MM.1S (cell line): ENCODE measurements around the gene CDIPT.
A peak's percentile ranks its signal among the peaks of the same experiment; 100 is the strongest.

Experiments
- DNase-seq: peaks from one replicate; pipeline ENCODE4 v3.0.0-alpha.2; 2015
- H2AFZ ChIP-seq: fragments of 300-600 bp; sonication (generic); 2 replicates; pipeline ENCODE4 v1.6.0; 2016; ENCODE audit warnings: antibody characterized with exemption, low read length
- H3F3A ChIP-seq: fragments of 300-600 bp; sonication (generic); 2 replicates; pipeline ENCODE4 v1.6.1; 2016; ENCODE audit warnings: mild to moderate bottlenecking, antibody characterized with exemption, low read length, moderate library complexity, mixed read lengths; ENCODE audit not compliant: insufficient read depth
- H3K27ac ChIP-seq: fragments of 300-600 bp; sonication (generic); 2 replicates; pipeline ENCODE4 v1.5.1; 2016; ENCODE audit warnings: mild to moderate bottlenecking, low read length
- H3K27me3 ChIP-seq: fragments of 300-600 bp; sonication (generic); replicated peaks from 2 replicates; pipeline ENCODE4 v1.6.0; 2016; ENCODE audit warnings: low read length; ENCODE audit not compliant: insufficient read depth
- H3K36me3 ChIP-seq: fragments of 300-600 bp; sonication (generic); replicated peaks from 2 replicates; pipeline ENCODE4 v1.6.1; 2016; ENCODE audit warnings: mild to moderate bottlenecking, low read length, mixed read lengths; ENCODE audit not compliant: insufficient read depth
- H3K4me1 ChIP-seq: fragments of 300-600 bp; sonication (generic); 2 replicates; pipeline ENCODE4 v1.6.1; 2016; ENCODE audit warnings: low read length, mixed read lengths
- H3K4me2 ChIP-seq: fragments of 300-600 bp; sonication (generic); 2 replicates; pipeline ENCODE4 v1.6.0; 2016; ENCODE audit warnings: low read depth, low read length
- H3K4me3 ChIP-seq: fragments of 300-600 bp; sonication (generic); 2 replicates; pipeline ENCODE4 v1.5.1; 2016; ENCODE audit warnings: low read length, mixed read lengths
- H3K79me2 ChIP-seq: fragments of 300-600 bp; sonication (generic); 2 replicates; pipeline ENCODE4 v1.6.1; 2016; ENCODE audit warnings: mixed run types, low read length, mixed read lengths
- H3K9ac ChIP-seq: fragments of 300-600 bp; sonication (generic); 2 replicates; pipeline ENCODE4 v1.6.1; 2016; ENCODE audit warnings: low read length, mixed read lengths
- H3K9me2 ChIP-seq: fragments of 300-600 bp; sonication (generic); replicated peaks from 2 replicates; pipeline ENCODE4 v1.6.1; 2016; ENCODE audit warnings: mild to moderate bottlenecking, low read length, mixed read lengths; ENCODE audit not compliant: insufficient read depth
- H3K9me3 ChIP-seq: fragments of 300-600 bp; sonication (generic); replicated peaks from 2 replicates; pipeline ENCODE4 v1.6.1; 2016; ENCODE audit warnings: mild to moderate bottlenecking, low read length, mixed read lengths; ENCODE audit not compliant: insufficient read depth
- H4K20me1 ChIP-seq: fragments of 300-600 bp; sonication (generic); 2 replicates; pipeline ENCODE4 v1.6.1; 2016; ENCODE audit warnings: mild to moderate bottlenecking, low read length, moderate library complexity, mixed read lengths; ENCODE audit not compliant: insufficient read depth
- EZH2 ChIP-seq: fragments of 300-600 bp; sonication (generic); optimal IDR thresholded peaks from 2 replicates; pipeline ENCODE3; 2017; ENCODE audit warnings: low read depth, mild to moderate bottlenecking, antibody characterized with exemption, low read length, mixed read lengths
- EZH2phosphoT487 ChIP-seq: fragments of 300-600 bp; sonication (generic); IDR thresholded peaks from 2 replicates; pipeline ENCODE4 v1.6.1; 2018; ENCODE audit warnings: antibody characterized with exemption, low read length
- TF ChIP-seq, protein P1 (sequence below): fragments of 300-600 bp; sonication (generic); IDR thresholded peaks from 2 replicates; pipeline ENCODE4 v1.5.1; 2016; ENCODE audit warnings: antibody characterized with exemption, low read length, mixed read lengths

Gene CDIPT

DNA sequence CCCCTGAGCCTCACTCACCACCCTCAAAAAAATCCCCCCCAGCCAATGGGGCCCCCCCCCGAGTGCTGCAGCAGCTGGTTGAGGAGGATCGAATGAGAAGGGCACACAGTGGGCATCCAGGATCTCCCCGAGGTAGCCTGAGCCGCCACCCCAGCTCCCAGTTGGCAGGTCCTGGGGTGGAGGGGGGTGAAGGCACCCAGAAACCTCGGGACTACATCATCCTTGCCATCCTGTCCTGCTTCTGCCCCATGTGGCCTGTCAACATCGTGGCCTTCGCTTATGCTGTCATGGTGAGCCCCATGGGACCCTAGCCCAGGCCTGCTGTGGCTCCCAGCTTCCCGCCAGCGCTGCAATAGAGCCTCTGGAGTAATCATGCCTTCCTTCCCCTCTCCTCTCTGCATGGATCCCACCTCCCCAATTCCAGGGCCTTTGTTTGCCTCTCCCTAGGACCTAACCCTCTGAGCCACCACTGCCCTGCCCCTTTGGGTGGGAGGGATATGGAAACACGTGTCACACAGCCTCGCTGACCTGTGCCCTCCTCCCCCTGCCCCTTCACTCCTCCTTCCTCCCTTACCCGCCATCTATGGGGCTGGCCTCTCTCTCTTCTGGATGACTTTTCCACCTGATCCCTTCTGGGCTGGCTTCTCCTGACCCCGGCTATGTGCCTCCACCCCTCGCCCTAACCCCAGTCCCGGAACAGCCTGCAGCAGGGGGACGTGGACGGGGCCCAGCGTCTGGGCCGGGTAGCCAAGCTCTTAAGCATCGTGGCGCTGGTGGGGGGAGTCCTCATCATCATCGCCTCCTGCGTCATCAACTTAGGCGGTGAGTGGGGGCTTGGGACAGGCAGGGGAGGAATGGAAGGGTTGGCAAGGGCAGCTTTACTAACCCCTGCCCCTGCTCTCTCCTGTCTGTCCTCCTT lies 49.1 kb downstream of the CDIPT start:
- H3K36me3 ChIP-seq, result no peaks in the 10 kb centered on the region
- H3K9ac ChIP-seq, result no peak overlapping the region
- TF ChIP-seq, protein P1, sequence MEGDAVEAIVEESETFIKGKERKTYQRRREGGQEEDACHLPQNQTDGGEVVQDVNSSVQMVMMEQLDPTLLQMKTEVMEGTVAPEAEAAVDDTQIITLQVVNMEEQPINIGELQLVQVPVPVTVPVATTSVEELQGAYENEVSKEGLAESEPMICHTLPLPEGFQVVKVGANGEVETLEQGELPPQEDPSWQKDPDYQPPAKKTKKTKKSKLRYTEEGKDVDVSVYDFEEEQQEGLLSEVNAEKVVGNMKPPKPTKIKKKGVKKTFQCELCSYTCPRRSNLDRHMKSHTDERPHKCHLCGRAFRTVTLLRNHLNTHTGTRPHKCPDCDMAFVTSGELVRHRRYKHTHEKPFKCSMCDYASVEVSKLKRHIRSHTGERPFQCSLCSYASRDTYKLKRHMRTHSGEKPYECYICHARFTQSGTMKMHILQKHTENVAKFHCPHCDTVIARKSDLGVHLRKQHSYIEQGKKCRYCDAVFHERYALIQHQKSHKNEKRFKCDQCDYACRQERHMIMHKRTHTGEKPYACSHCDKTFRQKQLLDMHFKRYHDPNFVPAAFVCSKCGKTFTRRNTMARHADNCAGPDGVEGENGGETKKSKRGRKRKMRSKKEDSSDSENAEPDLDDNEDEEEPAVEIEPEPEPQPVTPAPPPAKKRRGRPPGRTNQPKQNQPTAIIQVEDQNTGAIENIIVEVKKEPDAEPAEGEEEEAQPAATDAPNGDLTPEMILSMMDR, result no peak
- TF ChIP-seq EZH2phosphoT487, result no peak
- no peak for TF ChIP-seq EZH2
- no peaks in the 10 kb centered on the region for H4K20me1 ChIP-seq
- H3F3A ChIP-seq, result peaks cover 41% of the 10 kb centered on the region
- no peak overlapping the region for H3K4me2 ChIP-seq
- H3K79me2 ChIP-seq, result peaks cover 42% of the 10 kb centered on the region
- H2AFZ ChIP-seq, result no peak overlapping the region
- no peak overlapping the region for H3K4me3 ChIP-seq
- no peaks in the 10 kb centered on the region for H3K9me2 ChIP-seq
- no peak for DNase-seq
- H3K9me3 ChIP-seq, result no peaks in the 10 kb centered on the region
- no peak overlapping the region for H3K27ac ChIP-seq
- H3K4me1 ChIP-seq, result peaks cover 36% of the 10 kb centered on the region
- no peaks in the 10 kb centered on the region for H3K27me3 ChIP-seq

DNA sequence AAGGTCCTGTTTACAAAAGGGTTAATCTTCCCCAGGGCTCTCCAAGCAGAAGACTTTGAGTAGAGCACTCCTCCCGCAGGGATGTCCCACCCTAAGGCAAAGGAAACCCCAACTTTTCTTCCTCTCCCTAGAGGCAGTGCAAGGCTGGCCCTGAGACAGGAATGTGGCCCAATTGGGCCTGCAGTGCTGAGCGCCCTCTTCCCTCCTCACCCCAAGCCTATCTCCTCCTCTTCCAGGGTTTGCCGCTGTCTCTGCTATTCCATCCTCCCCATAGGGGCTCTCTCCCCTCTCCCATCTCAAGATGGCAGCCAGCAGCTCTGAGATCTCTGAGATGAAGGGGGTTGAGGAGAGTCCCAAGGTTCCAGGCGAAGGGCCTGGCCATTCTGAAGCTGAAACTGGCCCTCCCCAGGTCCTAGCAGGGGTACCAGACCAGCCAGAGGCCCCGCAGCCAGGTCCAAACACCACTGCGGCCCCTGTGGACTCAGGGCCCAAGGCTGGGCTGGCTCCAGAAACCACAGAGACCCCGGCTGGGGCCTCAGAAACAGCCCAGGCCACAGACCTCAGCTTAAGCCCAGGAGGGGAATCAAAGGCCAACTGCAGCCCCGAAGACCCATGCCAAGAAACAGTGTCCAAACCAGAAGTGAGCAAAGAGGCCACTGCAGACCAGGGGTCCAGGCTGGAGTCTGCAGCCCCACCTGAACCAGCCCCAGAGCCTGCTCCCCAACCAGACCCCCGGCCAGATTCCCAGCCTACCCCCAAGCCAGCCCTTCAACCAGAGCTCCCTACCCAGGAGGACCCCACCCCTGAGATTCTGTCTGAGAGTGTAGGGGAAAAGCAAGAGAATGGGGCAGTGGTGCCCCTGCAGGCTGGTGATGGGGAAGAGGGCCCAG lies 50.0 kb downstream of the CDIPT start:
- Histone ChIP-seq H3K9ac (no peak overlapping the region), H3K9me2 (no peaks in the 10 kb centered on the region), H3K27me3 (no peaks in the 10 kb centered on the region), H2AFZ (no peak overlapping the region), H3K4me1 (peaks cover 39% of the 10 kb centered on the region), H3K4me3 (no peak overlapping the region), H3K4me2 (no peak overlapping the region), H3K9me3 (no peaks in the 10 kb centered on the region), H3F3A (peaks cover 50% of the 10 kb centered on the region), H4K20me1 (no peaks in the 10 kb centered on the region), H3K79me2 (peaks cover 42% of the 10 kb centered on the region), H3K36me3 (no peaks in the 10 kb centered on the region), H3K27ac (no peak overlapping the region)
- TF ChIP-seq EZH2phosphoT487 (no peak), EZH2 (no peak)
- TF ChIP-seq, protein P1, result no peak
- no peak for DNase-seq

DNA sequence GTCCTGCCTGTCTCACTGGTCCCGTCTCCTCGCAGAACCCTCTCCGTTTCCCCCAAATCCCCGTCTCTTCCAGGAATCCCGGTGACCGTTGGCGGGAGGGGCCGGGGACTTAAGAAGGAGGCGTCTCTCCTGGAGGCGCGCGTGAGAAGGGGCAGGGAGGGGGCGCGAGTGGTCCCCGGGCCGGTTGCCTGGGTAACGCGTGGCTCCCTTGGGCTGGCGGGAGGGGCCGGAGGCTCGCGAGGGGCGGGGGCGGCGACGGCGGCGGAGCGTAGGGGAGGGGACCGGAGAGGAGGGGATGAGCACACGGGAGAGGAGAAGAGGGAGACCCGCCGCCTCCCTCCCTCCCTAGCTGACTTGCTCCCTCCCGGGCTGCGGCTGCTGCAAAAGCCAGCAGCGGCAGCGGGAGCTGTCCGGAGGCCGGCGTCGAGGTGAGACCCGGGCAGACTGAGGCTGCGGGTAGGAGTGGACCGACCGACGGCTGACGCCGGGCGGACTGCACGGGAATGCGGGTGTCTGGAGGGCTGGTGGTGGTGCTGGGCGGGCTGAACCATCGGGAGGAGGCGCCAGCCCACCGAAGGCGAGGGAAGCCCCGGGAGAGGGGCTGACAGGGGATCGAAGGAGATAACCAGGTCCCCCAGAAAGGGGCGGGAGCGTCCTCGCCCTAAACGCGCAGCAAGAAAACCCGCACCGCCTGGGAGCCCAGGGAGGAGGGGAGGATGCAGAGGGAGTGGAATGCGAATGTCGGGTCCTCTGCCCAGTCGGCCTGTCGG lies 50.9 kb downstream of the CDIPT start, which contains the start of gene PRRT2:
Gene PRRT2 (plus strand): TSS at position 298 of the 770 bp plus-strand sequence. CDS start 862 bp downstream, outside the sequence.
- Histone ChIP-seq H3K79me2 (peaks cover 41% of the 10 kb centered on the region), H3K27me3 (no peaks in the 10 kb centered on the region), H3F3A (peaks cover 57% of the 10 kb centered on the region), H3K4me2 (peak within 1 kb of the TSS; percentile 89), H3K4me1 (peaks cover 37% of the 10 kb centered on the region), H3K27ac (peak within 1 kb of the TSS; percentile 95; the same call in 1 of the 2 replicates), H3K9ac (peak within 1 kb of the TSS; percentile 64), H3K4me3 (peak within 1 kb of the TSS; percentile 65), H3K9me2 (no peaks in the 10 kb centered on the region), H3K36me3 (no peaks in the 10 kb centered on the region), H2AFZ (peak within 1 kb of the TSS; percentile 65), H4K20me1 (no peaks in the 10 kb centered on the region), H3K9me3 (no peaks in the 10 kb centered on the region)
- DNase-seq, result peak; percentile 18
- TF ChIP-seq EZH2phosphoT487 (no peak), EZH2 (no peak)
- TF ChIP-seq, protein P1, result no peak
